ENCODE results near the gene KCNS3.
A peak's percentile ranks its signal among the peaks of the same experiment; 100 is the strongest.

Gene KCNS3, protein sequence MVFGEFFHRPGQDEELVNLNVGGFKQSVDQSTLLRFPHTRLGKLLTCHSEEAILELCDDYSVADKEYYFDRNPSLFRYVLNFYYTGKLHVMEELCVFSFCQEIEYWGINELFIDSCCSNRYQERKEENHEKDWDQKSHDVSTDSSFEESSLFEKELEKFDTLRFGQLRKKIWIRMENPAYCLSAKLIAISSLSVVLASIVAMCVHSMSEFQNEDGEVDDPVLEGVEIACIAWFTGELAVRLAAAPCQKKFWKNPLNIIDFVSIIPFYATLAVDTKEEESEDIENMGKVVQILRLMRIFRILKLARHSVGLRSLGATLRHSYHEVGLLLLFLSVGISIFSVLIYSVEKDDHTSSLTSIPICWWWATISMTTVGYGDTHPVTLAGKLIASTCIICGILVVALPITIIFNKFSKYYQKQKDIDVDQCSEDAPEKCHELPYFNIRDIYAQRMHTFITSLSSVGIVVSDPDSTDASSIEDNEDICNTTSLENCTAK

DNA sequence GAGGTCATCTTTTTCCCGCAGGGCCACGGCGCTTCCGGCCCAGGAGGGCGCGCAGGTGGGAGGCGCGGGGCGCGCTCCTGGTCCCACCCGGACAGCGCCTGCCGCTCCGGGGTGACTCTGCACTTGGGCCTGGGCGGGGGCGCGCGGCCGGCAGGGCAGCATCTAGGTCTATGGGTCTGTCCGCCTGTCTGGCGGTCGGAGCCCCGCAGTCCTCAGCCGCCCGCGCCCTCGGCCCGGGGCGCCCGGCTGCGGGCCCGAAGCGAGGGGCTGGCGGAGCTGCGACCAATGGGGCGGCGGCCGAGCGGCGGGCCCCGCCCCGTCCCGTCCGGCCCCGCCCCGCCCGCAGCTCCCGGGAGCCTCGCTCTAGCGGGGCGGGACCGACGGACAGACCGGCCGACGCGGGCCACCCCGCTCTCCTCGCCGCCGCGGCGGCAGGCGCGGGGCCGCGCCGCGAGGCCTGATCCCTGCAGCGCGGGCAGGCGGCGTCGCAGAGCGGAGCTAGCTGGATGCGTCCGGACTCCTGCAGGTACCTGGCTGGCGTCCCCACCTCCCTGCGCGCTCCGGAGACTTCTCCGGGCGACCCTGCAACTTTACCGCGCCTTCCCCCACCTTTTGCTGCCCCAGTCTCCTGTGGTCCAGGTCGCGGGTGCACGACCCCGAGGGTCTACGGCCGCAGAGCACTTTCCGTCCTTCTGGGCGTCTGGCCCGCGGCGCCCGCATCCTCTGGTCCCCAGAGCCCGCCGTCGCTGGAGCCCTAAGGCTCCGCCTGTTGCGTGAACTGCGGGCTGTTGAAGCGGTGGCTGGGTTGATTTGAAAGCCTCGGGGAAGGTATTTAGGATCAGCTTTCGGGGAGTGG is at the start of gene KCNS3:
Gene KCNS3, plus strand, starts transcription at position 387 of the 856 bp plus-strand sequence. CDS start 52,342 bp downstream, outside the sequence.
- no peak for DNase-seq (ENCODE audit: low spot score)

DNA sequence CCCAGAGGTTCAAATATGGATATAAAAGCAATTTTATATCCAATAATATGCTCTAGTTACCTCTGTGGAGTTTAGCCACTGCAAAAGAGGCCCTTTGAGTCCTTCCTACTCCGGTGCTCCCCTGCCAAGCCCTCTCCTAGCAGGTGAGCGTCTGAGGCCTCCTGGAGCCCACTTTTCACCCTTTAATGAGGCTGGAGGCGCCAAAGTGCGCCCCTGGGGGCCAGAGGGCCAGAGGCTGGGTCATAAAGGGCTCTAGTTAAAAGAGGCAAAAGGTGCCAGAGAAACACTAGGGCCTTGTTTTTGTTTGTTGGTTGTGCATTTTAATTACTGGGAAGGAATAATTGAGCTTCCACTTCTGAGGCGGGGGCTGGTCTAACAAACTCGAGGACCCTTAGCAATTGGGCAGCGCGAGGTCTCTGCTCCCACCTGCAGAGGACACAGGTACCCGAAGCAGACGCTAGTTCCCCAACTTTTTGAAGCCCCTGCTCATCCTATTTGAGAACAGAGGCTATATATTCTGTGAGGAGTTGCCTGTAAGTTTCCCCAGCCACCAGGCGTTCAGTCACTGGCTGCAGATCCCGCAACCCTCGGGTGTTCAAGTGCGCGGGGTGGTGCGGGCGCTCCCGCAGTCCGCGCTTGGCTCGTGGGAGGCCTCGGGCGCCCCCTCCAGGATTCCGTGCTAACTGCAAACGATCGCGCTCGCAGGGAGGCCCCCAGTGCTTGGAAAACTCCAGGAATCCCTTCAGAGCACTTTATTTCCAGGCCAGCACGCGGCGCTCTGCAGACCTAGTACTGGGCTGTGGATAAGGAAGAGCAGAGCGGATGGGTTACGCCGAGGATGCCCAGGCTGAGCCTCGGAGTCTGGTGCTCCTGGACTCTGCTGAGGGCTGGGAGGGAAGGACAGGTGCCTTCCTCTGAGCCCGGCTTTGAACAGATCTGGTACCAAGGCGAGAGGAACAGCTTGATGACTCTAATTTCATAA is 48.1 kb upstream of the KCNS3 start:
- peak; percentile 50 for DNase-seq (ENCODE audit: low spot score)

DNA sequence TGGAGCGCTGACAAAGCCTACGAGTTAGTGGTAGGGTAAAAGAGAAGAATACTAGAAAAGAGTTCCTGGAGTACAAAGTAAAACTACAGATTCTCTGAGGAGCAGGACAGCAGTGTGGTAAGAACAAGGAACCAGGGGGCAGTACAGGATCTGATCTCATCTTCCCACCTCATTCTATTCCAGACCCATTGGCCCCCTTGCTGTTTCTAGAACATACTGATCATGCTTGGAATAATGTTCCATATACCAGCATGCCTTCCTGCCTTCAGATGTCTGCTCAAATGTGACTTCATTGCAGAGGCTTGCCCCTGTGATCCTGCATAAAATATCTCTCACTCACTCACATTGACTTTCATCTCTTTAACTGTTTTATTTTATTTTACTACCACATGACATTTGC is 43.0 kb upstream of the KCNS3 start:
- no peak for DNase-seq (ENCODE audit: low spot score)

DNA sequence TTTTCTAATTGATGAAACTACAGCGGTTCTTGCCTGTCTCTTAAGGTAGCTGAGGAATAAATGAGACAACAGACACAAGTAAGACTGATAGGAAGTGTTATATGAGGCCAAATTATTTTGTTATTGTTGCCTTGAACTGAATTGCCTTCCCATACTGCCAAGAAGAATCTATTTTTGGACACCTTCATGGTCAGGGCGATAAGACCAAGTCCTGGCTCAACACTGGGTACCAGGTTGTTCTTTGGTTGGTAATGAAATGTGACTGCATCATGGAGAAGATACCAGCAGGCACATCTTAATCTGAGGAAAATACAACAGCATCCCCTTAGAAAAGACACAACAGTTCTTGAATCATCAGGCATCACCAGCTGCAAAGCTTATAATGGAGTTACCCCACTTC is 38.5 kb upstream of the KCNS3 start:
- DNase-seq (ENCODE audit: low spot score), result no peak

DNA sequence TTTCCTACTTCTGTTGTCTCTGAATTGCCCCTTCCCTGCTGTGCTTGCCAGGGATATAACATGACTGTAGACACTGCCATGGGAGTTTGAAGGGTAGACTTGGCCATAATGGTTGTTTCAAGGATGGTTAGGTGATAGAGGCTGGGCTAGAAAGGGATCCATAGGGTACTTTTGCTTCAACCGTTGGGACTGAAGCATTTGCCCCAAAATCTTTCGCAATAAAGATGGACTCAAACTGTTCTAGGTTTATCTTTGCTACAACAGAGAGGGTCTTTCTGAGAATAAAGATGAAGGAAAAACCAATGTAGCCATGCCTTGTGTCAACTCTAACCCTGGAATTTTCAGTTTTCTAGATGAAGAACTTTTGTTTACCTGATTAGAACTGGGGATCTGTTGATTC is 35.0 kb upstream of the KCNS3 start:
- DNase-seq (ENCODE audit: low spot score), result no peak

DNA sequence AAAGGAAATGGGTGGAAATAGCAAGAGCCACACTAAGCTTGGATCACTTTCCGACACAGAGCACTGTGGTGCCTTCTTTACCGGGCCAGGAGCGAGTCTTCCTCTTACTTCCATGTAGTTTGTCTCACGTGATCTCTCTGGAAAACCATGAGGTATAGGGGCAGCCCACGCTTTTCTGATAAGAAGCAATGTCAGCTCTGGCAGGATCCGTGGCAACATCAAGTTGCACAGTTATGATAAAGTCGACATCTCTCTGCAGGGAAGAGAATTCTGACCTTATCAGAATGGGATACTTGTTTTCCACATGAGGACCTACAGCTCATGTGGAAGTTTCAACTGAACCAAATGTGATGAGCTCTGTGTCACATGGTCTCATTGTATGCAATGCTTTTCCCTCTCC is 32.7 kb upstream of the KCNS3 start:
- no peak for DNase-seq (ENCODE audit: low spot score)

DNA sequence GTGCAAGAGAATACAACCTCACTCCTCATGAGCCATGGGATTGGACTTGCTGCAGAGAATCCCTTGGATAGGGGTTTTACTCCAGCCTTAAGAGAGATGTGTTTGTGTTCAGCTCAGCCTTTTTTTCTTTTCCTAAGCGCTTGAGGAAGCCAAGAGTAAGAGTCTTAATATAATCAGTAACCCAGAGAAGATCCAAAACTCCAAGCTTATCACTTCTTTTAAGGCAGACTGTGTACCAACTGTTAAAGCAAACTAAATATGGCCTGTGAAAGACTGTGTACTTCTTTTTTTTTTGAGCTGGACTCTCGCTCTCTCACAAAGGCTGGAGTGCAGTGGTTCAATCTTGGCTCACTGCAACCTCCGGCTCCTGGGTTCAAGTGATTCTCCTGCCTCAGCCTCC is 31.8 kb upstream of the KCNS3 start:
- no peak for DNase-seq (ENCODE audit: low spot score)

DNA sequence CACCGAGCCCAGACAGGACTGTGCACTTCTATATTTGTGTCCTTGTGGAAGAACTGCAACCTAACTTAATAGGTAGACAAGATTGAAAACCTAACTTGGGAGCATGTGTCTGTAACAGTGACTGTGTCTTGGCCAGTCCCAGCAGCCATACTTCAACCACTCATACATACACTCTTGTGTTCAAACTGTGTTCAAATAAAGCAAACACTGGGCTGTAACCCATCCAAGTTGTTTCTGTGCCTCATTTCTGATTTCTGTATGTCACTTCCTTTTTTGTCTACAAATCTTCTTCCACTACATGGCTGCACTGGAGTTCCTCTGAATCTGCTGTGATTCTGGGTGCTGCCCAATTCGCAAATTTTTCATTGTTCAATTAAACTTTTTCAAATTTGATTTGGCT is 31.2 kb upstream of the KCNS3 start:
- no peak for DNase-seq (ENCODE audit: low spot score)

DNA sequence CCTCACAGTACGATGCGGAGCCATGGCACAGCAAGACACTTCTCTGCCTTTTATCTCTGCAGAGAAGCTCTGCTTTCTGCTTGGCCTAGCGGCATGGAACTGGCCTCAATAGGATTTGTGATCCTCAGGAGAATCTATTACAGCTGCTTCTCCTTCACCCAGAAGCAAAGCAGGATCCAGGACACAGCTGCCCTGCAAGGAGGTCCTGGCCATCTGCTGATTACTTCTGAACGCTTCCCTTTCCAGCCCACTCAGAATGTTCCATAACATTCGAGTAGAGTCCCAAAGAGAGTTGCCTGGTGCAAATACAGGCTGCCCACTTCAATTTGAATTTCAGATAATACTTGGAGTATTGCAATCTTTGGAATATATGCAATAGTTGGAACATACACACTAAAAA is 29.2 kb upstream of the KCNS3 start:
- DNase-seq (ENCODE audit: low spot score), result no peak

DNA sequence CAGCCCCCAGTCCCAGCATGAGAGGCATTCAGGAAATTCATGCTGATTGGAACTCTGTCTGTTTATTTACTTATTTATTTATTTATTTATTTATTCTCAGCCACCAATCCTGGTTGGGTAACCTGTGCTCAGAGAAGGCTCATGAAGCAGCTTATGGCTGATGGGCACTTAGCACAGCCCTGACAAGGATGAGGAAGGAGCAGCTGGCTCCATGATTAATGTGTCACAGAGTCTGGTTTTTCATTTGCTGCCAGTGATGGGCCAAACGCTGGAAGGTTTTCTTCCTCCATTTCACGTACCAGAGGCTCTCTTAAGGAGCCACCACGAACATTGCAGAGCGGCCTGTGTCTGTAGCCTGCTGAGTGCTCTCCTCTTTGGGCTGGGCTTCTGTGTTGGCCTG is 28.3 kb upstream of the KCNS3 start:
- DNase-seq (ENCODE audit: low spot score), result no peak

DNA sequence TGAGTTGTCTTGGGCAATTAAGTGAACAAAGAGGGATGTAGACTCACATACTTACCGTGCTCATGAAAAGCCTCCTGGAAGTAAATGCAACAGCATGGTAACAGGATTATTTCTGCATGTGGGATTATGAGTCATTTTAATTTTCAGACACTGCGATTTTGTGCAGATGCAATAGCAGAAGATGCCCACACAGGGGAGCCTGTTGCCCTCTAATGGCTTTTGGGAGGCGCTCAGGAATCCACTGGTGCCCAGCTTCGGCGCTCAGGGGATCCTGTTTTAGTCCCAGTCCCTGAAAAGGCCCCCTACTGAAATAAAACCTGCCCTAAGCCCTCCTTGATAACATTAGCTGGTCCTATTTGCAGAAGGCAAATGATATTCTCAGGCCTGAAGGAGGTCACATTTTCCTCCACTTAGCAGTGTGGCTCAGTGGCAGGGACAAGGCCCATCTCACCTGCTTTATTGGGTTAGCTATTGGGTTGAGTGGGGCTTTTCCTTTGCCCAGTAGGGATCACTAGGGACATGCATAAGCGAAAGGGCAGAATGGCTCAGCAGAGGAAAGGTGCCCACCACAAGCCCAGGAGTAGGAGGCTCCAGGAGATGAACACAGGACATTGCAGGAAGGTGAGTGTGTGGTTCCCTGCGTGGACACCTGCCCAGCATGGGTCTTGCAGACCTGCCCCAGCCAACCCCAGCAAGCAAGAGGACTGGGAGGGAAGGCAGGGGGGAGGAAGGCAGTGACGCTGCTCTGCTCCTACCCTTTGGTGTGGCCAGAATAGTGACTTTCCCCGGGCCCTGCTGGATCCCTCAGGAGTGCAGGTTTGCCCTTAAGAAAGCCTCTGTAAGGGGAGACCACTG is 26.5 kb upstream of the KCNS3 start:
- DNase-seq (ENCODE audit: low spot score), result peak; percentile 18

DNA sequence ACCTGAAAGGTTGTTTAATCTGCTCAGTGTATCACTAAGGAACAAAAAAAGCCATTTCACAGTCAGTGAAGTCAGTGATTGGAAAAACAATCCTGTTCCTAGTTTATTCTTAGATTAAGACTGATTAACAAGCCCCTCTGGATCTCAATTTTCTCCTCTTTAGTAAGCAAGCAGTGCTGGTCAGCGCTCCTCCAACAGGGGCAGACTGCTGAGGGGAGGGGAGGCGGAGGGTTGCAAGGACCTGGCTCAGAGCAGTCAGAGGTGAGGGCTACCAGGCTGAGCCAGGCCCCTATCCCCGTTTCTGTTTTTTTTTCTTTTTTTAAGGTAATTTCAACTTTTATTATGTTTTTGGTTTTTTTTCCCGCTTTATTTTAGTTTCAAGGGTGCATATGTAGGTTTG is 24.7 kb upstream of the KCNS3 start:
- DNase-seq (ENCODE audit: low spot score), result no peak

DNA sequence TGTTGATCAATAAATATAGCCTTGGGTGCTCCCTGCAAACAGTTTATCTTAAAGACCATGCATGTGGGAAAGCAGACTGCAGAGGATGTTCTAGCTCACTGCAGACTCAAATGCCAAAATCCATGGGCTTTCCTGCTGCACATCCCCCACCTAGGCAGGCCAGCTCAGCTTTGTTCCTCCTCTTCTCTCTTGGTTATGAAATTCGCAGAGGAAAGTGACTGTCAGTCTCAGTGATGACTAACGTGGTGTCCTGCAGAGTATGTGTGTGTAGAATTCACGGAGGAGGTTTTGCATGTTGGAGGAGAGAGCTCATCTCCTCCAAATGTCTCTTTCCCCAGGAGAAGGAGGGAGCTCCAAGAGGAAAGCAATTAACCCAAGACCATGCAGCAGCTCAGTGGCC is 21.4 kb upstream of the KCNS3 start:
- no peak for DNase-seq (ENCODE audit: low spot score)

DNA sequence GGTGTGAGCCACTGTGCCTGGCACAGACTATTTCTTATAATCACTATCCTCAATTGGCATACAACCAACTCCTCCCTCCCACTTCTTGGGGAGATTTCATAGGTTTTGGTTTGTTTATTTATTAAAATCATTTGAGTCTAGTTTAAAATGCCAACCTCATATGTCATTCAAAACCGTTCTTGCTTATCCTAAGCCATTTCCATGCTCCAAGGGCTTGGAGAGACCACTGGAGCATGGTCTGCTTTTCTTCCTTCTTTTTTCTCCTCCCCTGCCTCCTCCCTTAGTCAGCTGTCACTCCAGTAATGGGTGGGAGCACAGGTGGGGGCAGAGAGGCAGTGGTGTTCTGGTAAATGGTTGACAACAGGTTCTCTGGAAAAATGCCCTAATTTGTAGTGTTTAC is 20.4 kb upstream of the KCNS3 start:
- DNase-seq (ENCODE audit: low spot score), result no peak

DNA sequence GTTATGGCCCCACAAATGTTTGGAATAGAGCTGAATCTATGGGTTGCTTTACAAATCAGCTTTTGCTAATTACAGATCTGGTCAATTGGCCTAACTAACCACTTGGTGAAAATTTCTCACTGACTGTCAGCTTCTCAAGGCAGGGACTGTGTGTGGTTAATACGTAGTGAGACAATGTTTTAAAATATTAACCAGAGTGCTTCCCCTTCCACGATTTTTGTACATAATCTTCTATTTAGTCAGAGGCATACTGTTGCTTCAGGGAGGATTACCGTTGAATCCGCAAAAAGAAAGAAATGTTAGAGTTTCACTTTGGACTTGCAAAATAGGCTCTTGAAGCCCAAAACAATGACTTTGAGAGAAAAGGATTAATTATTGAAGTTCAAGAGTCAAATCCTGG is 14.9 kb upstream of the KCNS3 start:
- no peak for DNase-seq (ENCODE audit: low spot score)

DNA sequence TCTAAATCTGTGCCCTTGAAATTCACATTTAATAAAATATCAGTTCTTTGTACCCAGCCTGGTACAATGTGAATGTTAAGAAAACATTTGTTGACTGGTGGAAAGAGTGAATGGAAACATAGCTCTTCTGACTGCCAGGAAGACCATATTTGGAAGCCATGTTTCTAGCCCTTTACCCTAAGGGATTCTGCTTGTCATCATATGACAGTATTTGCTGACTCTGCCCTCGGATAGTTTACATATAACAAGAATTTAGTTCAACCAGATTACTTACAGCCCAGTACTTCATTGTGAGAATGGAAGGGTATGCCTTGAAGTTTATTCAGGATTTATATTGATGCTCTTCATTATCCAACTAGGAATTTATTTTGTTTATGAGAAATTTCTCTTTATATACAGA is 13.8 kb upstream of the KCNS3 start:
- no peak for DNase-seq (ENCODE audit: low spot score)

DNA sequence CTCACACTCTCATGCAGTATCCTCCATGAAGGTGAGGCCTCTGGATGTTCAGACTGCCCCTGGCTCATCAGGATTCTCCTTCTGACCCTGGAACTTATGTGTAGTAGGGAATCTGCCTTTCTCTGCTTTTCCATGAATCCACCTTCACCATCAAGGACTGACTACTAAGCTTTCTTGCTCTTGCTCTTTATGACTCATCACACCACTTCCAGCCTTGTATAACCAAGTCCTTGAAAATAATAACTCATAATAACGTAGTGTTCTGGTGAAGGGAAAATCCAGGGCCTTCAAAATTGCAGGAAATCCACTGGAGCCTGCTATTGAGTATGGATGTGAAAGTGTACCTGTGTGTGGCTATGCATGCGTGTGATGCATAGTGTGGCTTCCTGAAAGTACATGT is 11.3 kb upstream of the KCNS3 start:
- no peak for DNase-seq (ENCODE audit: low spot score)

DNA sequence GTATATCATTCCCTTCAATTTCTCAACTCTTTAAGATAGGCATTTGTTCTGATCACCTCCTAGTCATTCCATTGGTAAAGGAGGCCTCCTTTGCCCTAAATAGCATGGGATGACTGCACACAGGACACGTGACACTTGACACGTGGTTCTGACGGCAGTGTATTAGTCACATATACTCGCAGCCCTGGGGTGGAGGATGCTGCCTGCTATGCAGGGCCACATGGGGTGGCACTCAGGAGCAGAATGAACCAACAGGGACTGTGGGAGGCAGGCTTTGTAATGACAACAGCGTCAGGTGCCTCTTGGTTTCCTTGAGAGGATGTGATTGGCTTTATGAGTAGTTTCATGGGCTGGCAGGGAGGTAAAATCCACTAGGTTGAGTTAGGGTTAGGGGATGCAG is 9.3 kb upstream of the KCNS3 start:
- DNase-seq (ENCODE audit: low spot score), result no peak

DNA sequence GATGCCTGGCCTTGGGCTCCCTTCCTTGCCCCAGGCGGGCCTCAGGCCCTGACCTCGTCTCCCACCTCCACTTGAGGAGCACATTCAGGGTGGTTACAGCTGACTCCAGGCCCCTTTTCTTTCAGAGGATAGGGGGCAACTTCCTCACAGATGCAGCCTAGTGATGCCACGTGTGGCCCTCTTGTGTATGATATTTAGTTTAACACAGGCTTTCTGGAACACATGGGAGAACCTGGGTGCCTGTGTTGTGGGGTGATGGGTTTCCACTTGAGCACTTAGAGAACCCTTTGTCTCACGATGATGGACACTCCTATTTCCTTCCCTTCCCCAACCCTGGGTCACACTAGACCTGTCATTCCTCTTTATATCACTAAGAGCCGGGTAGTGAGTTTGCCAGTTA is 6.8 kb upstream of the KCNS3 start:
- DNase-seq (ENCODE audit: low spot score), result no peak

DNA sequence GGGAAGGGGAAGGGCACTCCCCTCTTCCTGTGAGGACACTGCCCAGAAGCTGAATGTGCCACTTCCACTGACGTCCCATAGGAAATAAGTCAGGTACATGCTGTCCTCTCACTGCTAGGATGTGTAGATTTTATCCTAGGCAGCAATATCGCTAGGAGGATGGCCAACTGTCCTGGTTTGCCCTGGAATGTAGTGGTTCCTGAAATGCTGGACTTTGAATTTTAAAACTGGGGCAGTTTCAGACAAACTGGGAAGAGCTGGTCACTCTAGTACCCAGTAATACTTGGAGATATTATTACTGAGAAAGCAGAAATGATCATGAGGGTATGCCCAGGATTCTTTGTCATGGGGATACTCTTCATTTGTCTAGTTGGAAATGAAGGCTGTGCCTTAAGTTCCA is 5.4 kb upstream of the KCNS3 start:
- DNase-seq (ENCODE audit: low spot score), result no peak

DNA sequence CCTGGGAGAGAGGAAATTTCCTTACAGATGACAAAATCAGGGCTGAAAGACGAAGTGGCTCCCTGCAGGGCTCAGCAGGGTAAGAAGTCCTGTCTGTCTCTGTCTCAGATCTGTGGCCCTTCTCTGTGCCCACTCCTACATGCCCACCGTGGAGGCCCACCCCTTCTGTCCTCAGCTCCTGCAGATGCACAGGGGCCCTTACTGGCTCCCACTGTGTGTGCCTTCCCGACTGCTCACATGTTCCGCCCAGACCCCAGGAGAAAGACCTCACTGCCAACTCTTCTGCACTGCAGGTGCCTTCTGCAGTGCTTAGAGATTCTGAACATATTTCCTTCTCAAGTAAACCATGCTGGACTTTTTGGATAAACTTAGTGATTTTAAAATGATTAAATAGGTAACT is 1.9 kb upstream of the KCNS3 start:
- DNase-seq (ENCODE audit: low spot score), result no peak

All from putamen (tissue), 1 donor.